SH-SY5Y (cell line): ENCODE results near the gene ANKRD11.

Source experiments
- GATA2 ChIP-seq: IDR thresholded peaks from 2 replicates; pipeline ENCODE4 v1.6.1; 2011; ENCODE audit warnings: mild to moderate bottlenecking, low read depth, low read length
- GATA3 ChIP-seq: IDR thresholded peaks from 2 replicates; pipeline ENCODE4 v1.6.1; 2011; ENCODE audit warnings: low read depth, mild to moderate bottlenecking, low read length, moderate library complexity

DNA sequence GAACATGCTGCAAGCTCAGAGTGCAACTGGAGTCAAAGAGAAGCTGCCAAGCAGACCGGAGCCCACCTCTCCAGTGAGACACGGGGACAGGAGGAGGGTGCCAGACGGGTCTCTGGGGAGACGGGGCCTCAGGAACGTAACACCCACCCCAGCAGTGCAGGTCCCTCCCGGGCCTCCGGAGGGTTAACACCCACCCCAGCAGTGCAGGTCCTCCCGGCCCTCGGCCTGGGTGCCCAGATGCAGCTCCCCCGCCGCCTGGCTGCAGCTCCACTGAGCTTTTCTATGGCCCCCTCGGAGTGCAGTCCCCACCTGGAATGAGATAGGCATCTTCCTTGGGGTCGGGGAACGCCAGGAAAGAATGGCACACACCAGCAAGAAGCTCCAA lies 182.9 kb downstream of the ANKRD11 start:
- no peak for TF ChIP-seq GATA3
- TF ChIP-seq GATA2 = no peak
